MM.1S (cell line): Measurements from ENCODE around the gene CLIC4.

Experiments used
- CTCF ChIP-seq: fragments of 300-600 bp; sonication (generic); IDR thresholded peaks from 2 replicates; pipeline ENCODE4 v1.5.1; 2016; ENCODE audit warnings: antibody characterized with exemption, low read length, mixed read lengths
- EZH2 ChIP-seq: fragments of 300-600 bp; sonication (generic); optimal IDR thresholded peaks from 2 replicates; pipeline ENCODE3; 2017; ENCODE audit warnings: low read depth, mild to moderate bottlenecking, antibody characterized with exemption, low read length, mixed read lengths
- EZH2phosphoT487 ChIP-seq: fragments of 300-600 bp; sonication (generic); IDR thresholded peaks from 2 replicates; pipeline ENCODE4 v1.6.1; 2018; ENCODE audit warnings: antibody characterized with exemption, low read length

- TF ChIP-seq CTCF (no peak), EZH2 (no peak), EZH2phosphoT487 (no peak)
Measured at GRCh38 chr1:24875257-24875656, 130.0 kb downstream of the CLIC4 start.
